Measurements from ENCODE around the gene WDFY2. TPM values are rescaled to one million over a fixed set of nuclear protein-coding genes. Genes with fewer than 3 reads are reported as not detected.

Gene WDFY2
- polyA plus RNA-seq, 2 donors = 5.4 to 6.9 TPM

- Histone ChIP-seq H3K27me3 (ENCODE audit: control insufficient read depth in 1 of 2, insufficient read depth in 2 of 2, low read length in 2 of 2) (no peaks in the 10 kb centered on the region), H3K4me1 (ENCODE audit: control insufficient read depth in 2 of 2, insufficient read depth in 2 of 2, low read length in 1 of 2) (no peaks in the 10 kb centered on the region), H3K27ac (ENCODE audit: low read depth in 2 of 2, low read length in 1 of 2) (no peak overlapping the region), H3K9me3 (ENCODE audit: control insufficient read depth in 2 of 2, insufficient read depth in 1 of 2, low read depth in 1 of 2, low read length in 1 of 2) (no peaks in the 10 kb centered on the region), H3K4me3 (ENCODE audit: low read depth in 1 of 2, low read length in 2 of 2) (no peak overlapping the region), H3K36me3 (ENCODE audit: control insufficient read depth in 2 of 2, insufficient read depth in 2 of 2, low read length in 1 of 2) (no peaks in the 10 kb centered on the region)
- WGBS, 2 donors = 88 to 99% methylated on average over 2 of the region's 2 CpGs
Observed at GRCh38 chr13:51608857-51609406, 24.7 kb downstream of the WDFY2 start.

GRCh38 chr13:51612867-51613266 is 28.6 kb downstream of the WDFY2 start:
- WGBS, 2 donors = 93 to 95% methylated on average over 3 of the region's 3 CpGs
- H3K27me3 ChIP-seq (ENCODE audit: control insufficient read depth in 1 of 2, insufficient read depth in 2 of 2, low read length in 2 of 2) = no peaks in the 10 kb centered on the region

GRCh38 chr13:51613535-51613934 is 29.3 kb downstream of the WDFY2 start:
- Histone ChIP-seq H3K4me1 (ENCODE audit: control insufficient read depth in 2 of 2, insufficient read depth in 2 of 2, low read length in 1 of 2) (no peaks in the 10 kb centered on the region), H3K27me3 (ENCODE audit: control insufficient read depth in 1 of 2, insufficient read depth in 2 of 2, low read length in 2 of 2) (no peaks in the 10 kb centered on the region), H3K27ac (ENCODE audit: low read depth in 2 of 2, low read length in 1 of 2) (no peak overlapping the region), H3K9me3 (ENCODE audit: control insufficient read depth in 2 of 2, insufficient read depth in 1 of 2, low read depth in 1 of 2, low read length in 1 of 2) (no peaks in the 10 kb centered on the region), H3K4me3 (ENCODE audit: low read depth in 1 of 2, low read length in 2 of 2) (no peak overlapping the region), H3K36me3 (ENCODE audit: control insufficient read depth in 2 of 2, insufficient read depth in 2 of 2, low read length in 1 of 2) (no peaks in the 10 kb centered on the region)
- 75 to 79% methylated on average over 2 of the region's 2 CpGs for WGBS, 2 donors

More at GRCh38 chr13:51612867-51613266, 28.6 kb downstream of the WDFY2 start:
- Histone ChIP-seq H3K9me3 (ENCODE audit: control insufficient read depth in 2 of 2, insufficient read depth in 1 of 2, low read depth in 1 of 2, low read length in 1 of 2) (no peaks in the 10 kb centered on the region), H3K27ac (ENCODE audit: low read depth in 2 of 2, low read length in 1 of 2) (no peak overlapping the region), H3K4me3 (ENCODE audit: low read depth in 1 of 2, low read length in 2 of 2) (no peak overlapping the region), H3K4me1 (ENCODE audit: control insufficient read depth in 2 of 2, insufficient read depth in 2 of 2, low read length in 1 of 2) (no peaks in the 10 kb centered on the region), H3K36me3 (ENCODE audit: control insufficient read depth in 2 of 2, insufficient read depth in 2 of 2, low read length in 1 of 2) (no peaks in the 10 kb centered on the region)

- H3K4me1 ChIP-seq (ENCODE audit: control insufficient read depth in 2 of 2, insufficient read depth in 2 of 2, low read length in 1 of 2) = peaks cover 0 to 3% of the 10 kb centered on the region in 2 donors
- WGBS, 2 donors = 56 to 68% methylated on average over 8 of the region's 8 CpGs
- no peak overlapping the region for H3K4me3 ChIP-seq (ENCODE audit: low read depth in 1 of 2, low read length in 2 of 2)
- peak overlapping the region; percentile 49 to 71 for H3K27ac ChIP-seq (ENCODE audit: low read depth in 2 of 2, low read length in 1 of 2)
- H3K27me3 ChIP-seq (ENCODE audit: control insufficient read depth in 1 of 2, insufficient read depth in 2 of 2, low read length in 2 of 2) = no peaks in the 10 kb centered on the region
- no peaks in the 10 kb centered on the region for H3K36me3 ChIP-seq (ENCODE audit: control insufficient read depth in 2 of 2, insufficient read depth in 2 of 2, low read length in 1 of 2)
- H3K9me3 ChIP-seq (ENCODE audit: control insufficient read depth in 2 of 2, insufficient read depth in 1 of 2, low read depth in 1 of 2, low read length in 1 of 2) = no peaks in the 10 kb centered on the region
Observed at GRCh38 chr13:51614350-51614786, 30.1 kb downstream of the WDFY2 start.

- no peaks in the 10 kb centered on the region for H3K27me3 ChIP-seq (ENCODE audit: control insufficient read depth in 1 of 2, insufficient read depth in 2 of 2, low read length in 2 of 2)
- H3K9me3 ChIP-seq (ENCODE audit: control insufficient read depth in 2 of 2, insufficient read depth in 1 of 2, low read depth in 1 of 2, low read length in 1 of 2) = no peaks in the 10 kb centered on the region
- H3K27ac ChIP-seq (ENCODE audit: low read depth in 2 of 2, low read length in 1 of 2) = peak overlapping the region; percentile 30 to 40
- 63 to 68% methylated on average over 1 of the region's 1 CpG for WGBS, 2 donors
- H3K4me3 ChIP-seq (ENCODE audit: low read depth in 1 of 2, low read length in 2 of 2) = no peak overlapping the region
- peaks cover 0 to 7% of the 10 kb centered on the region in 2 donors for H3K4me1 ChIP-seq (ENCODE audit: control insufficient read depth in 2 of 2, insufficient read depth in 2 of 2, low read length in 1 of 2)
- no peaks in the 10 kb centered on the region for H3K36me3 ChIP-seq (ENCODE audit: control insufficient read depth in 2 of 2, insufficient read depth in 2 of 2, low read length in 1 of 2)
Observed at GRCh38 chr13:51618626-51619025, 34.4 kb downstream of the WDFY2 start.

GRCh38 chr13:51619614-51620013 is 35.4 kb downstream of the WDFY2 start:
- Histone ChIP-seq H3K27me3 (ENCODE audit: control insufficient read depth in 1 of 2, insufficient read depth in 2 of 2, low read length in 2 of 2) (no peaks in the 10 kb centered on the region), H3K27ac (ENCODE audit: low read depth in 2 of 2, low read length in 1 of 2) (peak overlapping the region; percentile 51 to 67), H3K4me1 (ENCODE audit: control insufficient read depth in 2 of 2, insufficient read depth in 2 of 2, low read length in 1 of 2) (peaks cover 0 to 7% of the 10 kb centered on the region in 2 donors), H3K36me3 (ENCODE audit: control insufficient read depth in 2 of 2, insufficient read depth in 2 of 2, low read length in 1 of 2) (no peaks in the 10 kb centered on the region), H3K9me3 (ENCODE audit: control insufficient read depth in 2 of 2, insufficient read depth in 1 of 2, low read depth in 1 of 2, low read length in 1 of 2) (no peaks in the 10 kb centered on the region), H3K4me3 (ENCODE audit: low read depth in 1 of 2, low read length in 2 of 2) (no peak overlapping the region)
- WGBS, 2 donors = 36 to 58% methylated on average over 2 of the region's 2 CpGs

- Histone ChIP-seq H3K27me3 (ENCODE audit: control insufficient read depth in 1 of 2, insufficient read depth in 2 of 2, low read length in 2 of 2) (no peaks in the 10 kb centered on the region), H3K27ac (ENCODE audit: low read depth in 2 of 2, low read length in 1 of 2) (peak overlapping the region; percentile 16 to 67), H3K4me1 (ENCODE audit: control insufficient read depth in 2 of 2, insufficient read depth in 2 of 2, low read length in 1 of 2) (peaks cover 0 to 7% of the 10 kb centered on the region in 2 donors), H3K9me3 (ENCODE audit: control insufficient read depth in 2 of 2, insufficient read depth in 1 of 2, low read depth in 1 of 2, low read length in 1 of 2) (no peaks in the 10 kb centered on the region), H3K4me3 (ENCODE audit: low read depth in 1 of 2, low read length in 2 of 2) (no peak overlapping the region), H3K36me3 (ENCODE audit: control insufficient read depth in 2 of 2, insufficient read depth in 2 of 2, low read length in 1 of 2) (no peaks in the 10 kb centered on the region)
- WGBS, 2 donors = 78 to 82% methylated on average over 11 of the region's 11 CpGs
Observed at GRCh38 chr13:51620165-51620983, 36.1 kb downstream of the WDFY2 start.

GRCh38 chr13:51621602-51622001 is 37.3 kb downstream of the WDFY2 start:
- WGBS, 2 donors = 79 to 81% methylated on average over 2 of the region's 2 CpGs
- Histone ChIP-seq H3K36me3 (ENCODE audit: control insufficient read depth in 2 of 2, insufficient read depth in 2 of 2, low read length in 1 of 2) (no peaks in the 10 kb centered on the region), H3K9me3 (ENCODE audit: control insufficient read depth in 2 of 2, insufficient read depth in 1 of 2, low read depth in 1 of 2, low read length in 1 of 2) (no peaks in the 10 kb centered on the region), H3K4me3 (ENCODE audit: low read depth in 1 of 2, low read length in 2 of 2) (no peak overlapping the region), H3K4me1 (ENCODE audit: control insufficient read depth in 2 of 2, insufficient read depth in 2 of 2, low read length in 1 of 2) (peaks cover 2 to 9% of the 10 kb centered on the region in 2 donors), H3K27ac (ENCODE audit: low read depth in 2 of 2, low read length in 1 of 2) (no peak overlapping the region), H3K27me3 (ENCODE audit: control insufficient read depth in 1 of 2, insufficient read depth in 2 of 2, low read length in 2 of 2) (no peaks in the 10 kb centered on the region)

GRCh38 chr13:51623473-51623872 is 39.2 kb downstream of the WDFY2 start:
- Histone ChIP-seq H3K27me3 (ENCODE audit: control insufficient read depth in 1 of 2, insufficient read depth in 2 of 2, low read length in 2 of 2) (no peaks in the 10 kb centered on the region), H3K4me1 (ENCODE audit: control insufficient read depth in 2 of 2, insufficient read depth in 2 of 2, low read length in 1 of 2) (peaks cover 10 to 19% of the 10 kb centered on the region in 2 donors), H3K27ac (ENCODE audit: low read depth in 2 of 2, low read length in 1 of 2) (no peak overlapping the region), H3K9me3 (ENCODE audit: control insufficient read depth in 2 of 2, insufficient read depth in 1 of 2, low read depth in 1 of 2, low read length in 1 of 2) (no peaks in the 10 kb centered on the region), H3K4me3 (ENCODE audit: low read depth in 1 of 2, low read length in 2 of 2) (no peak overlapping the region), H3K36me3 (ENCODE audit: control insufficient read depth in 2 of 2, insufficient read depth in 2 of 2, low read length in 1 of 2) (peaks cover 0 to 3% of the 10 kb centered on the region in 2 donors)
- 45 to 58% methylated on average over 2 of the region's 2 CpGs for WGBS, 2 donors
